ENCODE data around the gene CTDSPL. TPM values are rescaled to one million over a fixed set of nuclear protein-coding genes. Genes with fewer than 3 reads are reported as not detected.
"Not testable (repeated sequence)": the region's sequence is repeated elsewhere in the genome, so short reads cannot be mapped to it uniquely, and the experiment has no call there.

Gene CTDSPL
- polyA plus RNA-seq, 10 donors = 29.8 to 50.2 (median 36.9) TPM

GRCh38 chr3:37985637-37986320 is 124.1 kb downstream of the CTDSPL start:
- DNase-seq = no peak

DNA sequence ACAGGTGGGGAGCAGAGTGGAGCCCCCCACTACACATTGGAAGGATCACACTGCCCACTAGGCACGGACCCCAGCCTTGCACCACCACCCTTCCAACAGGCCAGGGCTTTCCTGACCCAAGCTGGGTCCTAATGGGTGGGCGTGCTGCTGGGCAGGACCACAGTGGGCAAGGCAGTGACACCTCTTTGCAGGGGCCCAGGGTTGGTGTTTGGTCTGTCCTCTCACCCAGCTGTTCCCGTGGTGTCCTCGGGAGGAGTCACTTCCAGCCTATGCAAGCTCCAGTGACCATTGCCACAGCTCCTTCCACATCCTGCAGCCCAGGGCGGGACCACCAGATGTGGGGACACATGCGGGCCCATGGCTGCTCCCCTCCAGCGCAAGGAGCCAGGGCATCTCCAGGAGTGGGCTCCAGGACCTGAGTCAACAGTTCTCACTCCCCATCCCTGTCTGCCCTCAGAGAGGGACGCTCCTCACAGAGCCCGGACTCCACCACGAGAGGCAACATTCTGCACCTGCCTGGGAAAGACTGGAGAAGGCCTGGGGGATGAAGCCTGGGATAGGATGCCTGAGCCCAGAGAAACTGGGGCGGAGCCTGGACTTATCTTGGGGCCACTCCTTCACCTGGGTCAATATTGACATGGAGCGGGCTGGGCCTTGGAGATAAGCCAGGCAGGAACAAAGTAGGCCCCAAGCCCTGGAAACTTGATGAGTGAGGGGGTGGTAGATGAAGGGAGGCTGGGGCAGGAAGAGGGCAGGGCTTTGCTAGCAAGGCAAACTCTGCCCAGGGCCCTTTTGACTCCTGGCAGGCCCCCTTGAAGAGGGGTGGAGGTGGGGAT is 125.0 kb downstream of the CTDSPL start:
- DNase-seq = no peak

DNA sequence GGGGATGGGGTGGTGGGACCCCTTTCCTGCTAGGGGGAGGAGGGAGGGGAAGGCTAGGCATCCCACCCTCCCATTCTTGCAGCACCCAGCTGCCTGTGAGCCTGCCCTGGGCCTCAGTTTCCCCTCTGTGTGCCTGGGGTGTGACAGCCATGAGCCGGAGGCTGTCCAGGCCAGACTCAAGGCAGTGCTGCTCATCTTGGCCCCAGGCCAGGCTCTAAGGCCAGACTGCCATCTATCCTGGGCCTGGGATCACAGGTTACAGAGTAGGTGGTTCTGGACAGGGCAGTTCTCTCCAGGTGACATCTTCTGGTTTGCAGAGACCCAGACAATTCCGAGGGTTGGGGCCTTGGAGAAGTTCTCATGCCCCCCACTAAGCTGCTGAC is 125.6 kb downstream of the CTDSPL start:
- no peak for DNase-seq

- no peak for DNase-seq
Measured at GRCh38 chr3:37987751-37988179, 126.1 kb downstream of the CTDSPL start.

DNA sequence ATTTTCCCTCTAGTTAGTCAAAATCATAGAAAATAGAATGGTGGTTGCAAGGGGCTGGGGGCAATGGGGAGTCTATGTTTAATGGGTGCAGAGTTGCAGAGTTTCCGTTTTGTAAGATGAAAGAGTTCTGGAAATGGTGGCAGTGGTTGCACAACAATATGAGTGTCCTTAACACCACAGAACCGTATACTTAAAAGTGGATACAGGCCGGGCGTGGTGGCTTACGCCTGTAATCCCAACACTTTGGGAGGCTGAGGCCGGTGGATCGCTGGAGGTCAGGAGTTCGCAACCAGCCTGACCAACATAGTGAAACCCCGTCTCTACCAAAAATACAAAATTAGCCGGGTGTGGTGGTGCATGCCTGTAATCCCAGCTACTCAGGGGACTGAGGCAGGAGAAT is 126.7 kb downstream of the CTDSPL start:
- not testable (repeated sequence) for DNase-seq

DNA sequence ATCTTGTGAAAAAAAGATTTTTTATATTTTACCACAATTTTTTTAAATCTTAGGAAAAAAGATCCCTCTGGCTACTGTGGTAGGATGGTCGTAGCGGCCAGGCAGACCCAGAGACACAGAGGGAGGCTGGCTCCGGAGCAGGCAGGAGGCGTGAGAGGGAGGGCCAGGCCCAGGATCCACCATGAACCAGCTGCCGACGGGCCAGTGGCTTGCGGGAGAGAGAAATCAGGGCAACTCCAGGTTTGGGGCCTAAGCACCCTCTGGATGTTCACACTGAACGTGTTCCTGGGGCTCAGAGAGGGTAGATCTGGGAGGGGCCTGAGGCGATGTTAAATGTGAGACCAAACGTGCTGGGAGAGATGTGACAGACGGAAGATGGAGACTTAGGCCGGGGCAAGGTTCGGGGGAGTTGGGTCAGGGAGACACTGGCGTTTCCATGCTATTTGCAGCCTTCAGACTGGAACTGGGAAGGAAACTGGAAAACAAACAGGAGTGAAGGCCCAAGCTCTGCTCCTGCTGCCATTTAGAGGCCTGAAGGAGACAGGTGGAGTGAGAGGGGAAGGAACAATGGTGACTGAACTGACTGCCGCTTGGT is 127.3 kb downstream of the CTDSPL start:
- no peak for DNase-seq

DNA sequence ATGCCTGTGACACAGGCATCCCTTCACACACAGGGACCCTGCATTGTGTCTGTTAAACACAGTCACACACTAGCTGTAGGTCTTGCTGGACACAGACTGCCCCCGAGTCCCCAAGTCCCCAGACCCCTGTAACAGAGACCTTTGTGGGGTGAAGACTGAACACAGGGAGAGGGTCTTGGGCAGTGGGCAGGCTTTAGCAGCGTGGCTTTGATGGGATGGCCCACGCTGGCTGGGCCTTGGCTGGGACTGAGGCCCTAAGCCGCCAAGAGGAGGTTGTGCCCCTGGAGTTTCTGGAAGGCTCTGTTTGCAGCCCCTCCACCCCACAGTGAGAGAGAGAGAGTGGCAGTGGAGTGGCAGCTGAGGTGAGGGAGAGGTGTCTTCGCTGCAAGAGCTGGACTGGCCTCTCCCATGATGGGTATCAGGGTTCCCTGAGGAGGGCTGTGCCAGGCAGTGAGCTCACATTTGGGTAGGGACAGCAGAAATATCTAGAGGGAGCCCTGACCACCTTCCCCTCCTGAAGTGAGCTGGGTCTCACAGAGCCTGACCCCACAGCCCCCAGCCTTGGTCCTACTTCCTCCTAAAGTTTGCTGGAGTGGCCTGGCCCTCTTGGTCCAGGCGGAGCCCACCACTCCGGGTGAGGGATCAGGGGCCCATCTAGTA is 128.3 kb downstream of the CTDSPL start:
- no peak for DNase-seq

DNA sequence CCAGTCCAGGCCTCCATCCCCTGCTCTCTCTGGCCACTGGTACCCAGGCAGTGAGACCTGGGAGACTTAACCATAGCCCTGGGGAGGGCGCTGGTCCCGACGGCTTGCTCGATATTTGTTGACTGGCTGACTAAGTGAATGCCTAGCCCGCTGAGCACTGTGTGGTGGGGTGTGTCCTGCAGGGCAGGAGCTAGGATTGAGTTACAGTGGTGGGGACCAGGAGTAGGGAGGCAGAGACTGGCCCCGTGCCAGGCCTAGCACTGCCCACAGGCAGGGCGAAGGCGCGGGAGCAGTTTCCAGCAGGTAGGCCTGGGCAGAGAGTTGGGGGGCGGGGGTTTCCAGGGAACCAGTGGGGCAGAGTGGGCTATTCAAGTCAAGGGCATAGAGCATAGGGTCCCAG is 128.8 kb downstream of the CTDSPL start, which contains the start of gene VILL:
TSS of gene VILL (plus strand) at position 260 of the 400 bp plus-strand sequence. CDS start 2,887 bp downstream, outside the sequence.
- no peak for DNase-seq

DNA sequence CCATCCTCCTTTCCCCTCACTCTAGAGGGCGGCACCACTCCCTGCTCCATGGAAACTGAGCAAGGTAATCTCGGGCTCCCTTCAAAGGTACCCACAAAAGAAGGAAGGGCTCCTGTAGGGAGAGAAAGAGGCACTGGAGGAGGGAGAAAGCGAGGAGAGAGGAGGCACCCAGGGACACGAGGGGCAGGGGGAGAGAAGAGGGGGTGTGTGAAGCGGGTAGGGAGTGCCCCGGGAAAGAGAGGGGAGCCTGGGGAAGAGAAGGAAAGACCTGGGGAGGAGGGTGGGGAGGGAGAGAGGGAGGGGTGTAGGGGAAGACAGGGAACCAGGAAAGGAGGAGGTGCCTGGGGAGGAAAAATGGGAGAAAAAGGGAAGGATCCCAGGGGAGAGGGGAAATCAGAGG is 129.4 kb downstream of the CTDSPL start:
- no peak for DNase-seq

DNA sequence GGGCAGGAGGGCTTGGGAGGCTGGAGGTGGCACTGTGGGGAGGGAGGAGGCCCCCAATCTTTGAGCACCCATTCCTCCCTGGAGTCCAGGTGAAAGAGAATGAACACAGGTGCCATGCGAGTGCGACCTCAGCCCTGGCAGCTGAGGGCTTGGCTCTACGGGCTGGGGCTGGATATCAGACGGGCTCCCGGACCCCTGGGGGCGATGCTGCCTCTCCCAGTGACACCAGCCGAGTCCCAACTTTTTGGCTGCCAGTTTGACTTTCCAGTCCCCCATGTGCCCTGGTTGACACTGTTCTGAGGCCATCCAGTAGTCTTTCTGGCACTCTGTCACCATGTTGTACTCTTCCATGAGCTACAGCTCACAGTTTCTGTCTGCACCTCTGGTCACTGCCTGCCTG is 130.1 kb downstream of the CTDSPL start:
- DNase-seq = no peak

GRCh38 chr3:37992271-37993066 is 130.8 kb downstream of the CTDSPL start:
- no peak for DNase-seq

DNA sequence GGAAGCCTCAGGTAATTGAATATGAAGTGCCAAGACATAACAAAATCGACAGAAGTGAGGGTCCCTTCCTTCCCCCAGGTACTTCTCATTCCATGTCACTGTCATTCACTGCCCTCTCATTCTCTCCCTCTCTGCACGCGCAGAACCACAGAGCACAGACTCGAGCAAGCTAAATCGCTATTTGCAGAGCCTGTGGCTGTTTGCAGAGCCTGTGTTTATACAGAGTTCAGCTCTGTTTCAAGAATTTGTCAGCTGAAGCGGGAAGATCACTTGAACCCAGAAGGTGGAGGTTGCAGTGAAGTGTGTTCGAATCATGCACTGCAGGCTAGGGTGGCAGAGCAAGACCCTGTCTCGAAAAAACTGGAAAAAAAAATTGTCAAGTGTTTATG is 131.4 kb downstream of the CTDSPL start:
- no peak for DNase-seq

- no peak for DNase-seq
Measured at GRCh38 chr3:37993460-37993819, 131.8 kb downstream of the CTDSPL start.

DNA sequence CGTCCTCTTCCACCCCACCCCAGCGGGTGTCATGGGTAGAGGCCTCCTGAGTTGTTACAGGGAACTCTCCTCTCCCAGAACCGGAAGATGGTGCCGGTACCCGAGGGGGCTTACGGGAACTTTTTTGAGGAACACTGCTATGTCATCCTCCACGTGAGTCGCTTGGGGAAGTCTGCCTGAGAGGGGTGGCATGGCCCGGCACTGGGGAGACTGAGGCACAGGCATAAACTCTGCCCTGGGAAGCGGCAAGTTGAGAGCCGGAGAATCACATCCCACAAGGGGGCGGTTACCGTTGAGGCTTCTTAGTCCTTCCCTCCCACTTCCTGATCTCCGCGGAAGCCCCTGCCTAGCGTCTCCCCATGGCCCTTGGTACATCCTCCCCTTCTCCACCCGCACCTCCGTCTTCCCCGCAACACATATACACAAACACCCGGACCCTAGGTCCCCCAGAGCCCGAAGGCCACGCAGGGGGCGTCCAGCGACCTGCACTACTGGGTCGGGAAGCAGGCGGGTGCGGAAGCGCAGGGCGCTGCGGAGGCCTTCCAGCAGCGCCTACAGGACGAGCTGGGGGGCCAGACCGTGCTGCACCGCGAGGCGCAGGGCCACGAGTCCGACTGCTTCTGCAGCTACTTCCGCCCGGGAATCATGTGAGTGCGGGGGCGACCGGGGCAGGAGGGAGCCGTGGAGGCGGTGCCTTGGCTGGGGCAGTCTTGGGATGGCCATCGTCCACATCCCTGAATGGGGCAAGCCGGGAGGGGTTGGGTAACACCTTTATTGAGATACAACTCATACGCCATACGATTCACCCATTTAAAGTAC is 132.3 kb downstream of the CTDSPL start:
- peak; percentile 66 to 93 (median 76) for DNase-seq

- DNase-seq = no peak
Measured at GRCh38 chr3:37994639-37994972, 132.9 kb downstream of the CTDSPL start.

- no peak for DNase-seq
Measured at GRCh38 chr3:37995652-37996641, 134.3 kb downstream of the CTDSPL start.

DNA sequence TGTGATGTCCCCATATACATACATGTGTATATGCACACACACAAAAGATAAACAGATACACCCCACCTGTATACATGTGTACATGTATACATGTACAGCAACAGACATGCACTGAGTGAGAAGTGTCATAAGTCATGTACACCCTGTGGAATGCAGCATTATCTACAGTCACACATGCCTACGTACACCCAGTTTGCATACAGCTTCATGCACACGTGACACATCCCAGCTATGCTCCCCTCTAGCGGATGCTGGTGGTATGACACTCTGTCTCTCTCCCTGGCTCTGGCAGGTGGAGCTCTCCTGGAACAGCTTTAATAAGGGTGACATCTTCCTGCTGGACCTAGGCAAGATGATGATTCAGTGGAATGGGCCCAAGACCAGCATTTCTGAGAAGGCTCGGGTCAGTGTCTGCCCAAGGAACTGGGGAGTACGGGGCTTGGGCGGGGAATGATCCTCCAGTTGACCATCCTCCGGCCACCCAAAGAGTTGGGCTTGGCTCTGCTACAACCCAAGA is 135.2 kb downstream of the CTDSPL start:
- DNase-seq = peak; percentile 64 to 84 (median 76)

DNA sequence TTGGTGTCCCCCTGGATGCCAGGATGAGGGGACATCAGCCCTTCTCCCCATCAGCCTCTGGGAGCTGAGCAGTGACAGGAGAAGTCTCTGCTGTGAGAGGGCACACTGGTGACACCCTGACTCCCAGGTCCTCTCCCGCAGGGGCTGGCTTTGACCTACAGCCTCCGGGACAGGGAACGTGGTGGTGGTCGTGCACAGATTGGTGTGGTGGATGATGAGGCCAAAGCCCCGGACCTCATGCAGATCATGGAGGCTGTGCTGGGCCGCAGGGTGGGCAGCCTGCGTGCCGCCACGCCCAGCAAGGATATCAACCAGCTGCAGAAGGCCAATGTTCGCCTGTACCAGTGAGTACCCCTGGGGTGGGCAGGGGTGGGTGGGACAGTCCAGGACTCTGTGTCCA is 135.7 kb downstream of the CTDSPL start:
- no peak for DNase-seq

GRCh38 chr3:37997791-37998370 is 136.2 kb downstream of the CTDSPL start:
- no peak for DNase-seq

All from muscle of back (tissue), 11 donors.